Measurements from ENCODE around the gene NRP2. TPM values are rescaled to one million over a fixed set of nuclear protein-coding genes. Genes with fewer than 3 reads are reported as not detected.

The NRP2 gene
- total and polyA plus RNA-seq, 7 experiments from 2014 or later, result 0.35 to 23.7 (median 1.4) TPM

GRCh38 chr2:205680067-205680466 is 2.2 kb upstream of the NRP2 start:
- Mint-ChIP-seq H3K36me3 (peaks cover 0 to 3% (median 0%) of the 10 kb centered on the region in 5 donors), H3K27me3 (peaks cover 40 to 55% (median 44%) of the 10 kb centered on the region in 5 donors), H3K27ac (peak overlapping the region in 1 of 9 donors; percentile 9), H3K4me1 (peaks cover 16 to 43% (median 24%) of the 10 kb centered on the region in 7 donors), H3K4me3 (peak overlapping the region in 6 of 10 donors; percentile 2 to 68 (median 29)), H3K9me3 (peaks cover 0 to 1% (median 0%) of the 10 kb centered on the region in 11 donors)
- ChIA-PET POLR2A (no interaction called here), CTCF (interaction anchor here (0.8 to 2.2 kb wide), 5 partner anchors 77 to 1419 kb away, joined by 3 to 10 read pairs (median 5); no protein-coding TSS in a partner anchor)
- H3K4me3 ChIP-seq (ENCODE audit: low read length), result no peak overlapping the region
- no peaks in the 10 kb centered on the region for H3K9me3 ChIP-seq (ENCODE audit: control insufficient read depth in 2 of 3, low read length in 3 of 3)
- H3K27ac ChIP-seq (ENCODE audit: low read depth, low read length), result no peak overlapping the region
- no peaks in the 10 kb centered on the region for H3K36me3 ChIP-seq (ENCODE audit: control insufficient read depth in 2 of 3, insufficient read depth in 3 of 3, low read length in 3 of 3)
- peaks cover 3 to 8% of the 10 kb centered on the region in 2 donors for H3K27me3 ChIP-seq (ENCODE audit: control insufficient read depth in 2 of 2, insufficient read depth in 2 of 2, low read length in 2 of 2)
- peak in 7 of 9 donors; percentile 16 to 56 (median 39) for DNase-seq
- intact Hi-C loops (cut with micrococcal nuclease), result loop anchor here (1.0 to 5.0 kb wide), 9 partner anchors 68 to 1573 kb away; no protein-coding TSS in a partner anchor
- ATAC-seq, result peak; percentile 40
- H3K4me1 ChIP-seq (ENCODE audit: control insufficient read depth in 2 of 2, insufficient read depth in 2 of 2, low read length in 2 of 2), result peaks cover 0 to 4% of the 10 kb centered on the region in 2 donors

- Histone ChIP-seq H3K27me3 (ENCODE audit: control insufficient read depth in 2 of 2, insufficient read depth in 2 of 2, low read length in 2 of 2) (peaks cover 3 to 10% of the 10 kb centered on the region in 2 donors), H3K36me3 (ENCODE audit: control insufficient read depth in 2 of 3, insufficient read depth in 3 of 3, low read length in 3 of 3) (no peaks in the 10 kb centered on the region), H3K4me3 (ENCODE audit: low read length) (no peak overlapping the region), H3K9me3 (ENCODE audit: control insufficient read depth in 2 of 3, low read length in 3 of 3) (no peaks in the 10 kb centered on the region), H3K4me1 (ENCODE audit: control insufficient read depth in 2 of 2, insufficient read depth in 2 of 2, low read length in 2 of 2) (peaks cover 0 to under 1% of the 10 kb centered on the region in 2 donors), H3K27ac (ENCODE audit: low read depth, low read length) (no peak overlapping the region)
- H3K27ac Mint-ChIP-seq, result no peak overlapping the region
- peaks cover 0 to 3% (median 0%) of the 10 kb centered on the region in 5 donors for H3K36me3 Mint-ChIP-seq
- intact Hi-C loops (cut with micrococcal nuclease), result loop anchor here (1.0 to 5.0 kb wide), 9 partner anchors 69 to 1574 kb away; no protein-coding TSS in a partner anchor
- DNase-seq, result no peak
- POLR2A ChIA-PET, result interaction anchor here (0.6 kb wide), 1 partner anchor 262 kb away, joined by 3 read pairs; no protein-coding TSS in a partner anchor
- H3K9me3 Mint-ChIP-seq, result peaks cover 0 to 1% (median 0%) of the 10 kb centered on the region in 11 donors
- peak overlapping the region in 6 of 10 donors; percentile 7 to 79 (median 26) for H3K4me3 Mint-ChIP-seq
- ATAC-seq, result no peak
- H3K27me3 Mint-ChIP-seq, result peaks cover 45 to 61% (median 50%) of the 10 kb centered on the region in 5 donors
- CTCF ChIA-PET, result interaction anchor here (1.7 kb wide), 1 partner anchor 810 kb away, joined by 7 read pairs; no protein-coding TSS in a partner anchor
- peaks cover 16 to 47% (median 29%) of the 10 kb centered on the region in 7 donors for H3K4me1 Mint-ChIP-seq
Observed at GRCh38 chr2:205680903-205681302, 1.4 kb upstream of the NRP2 start.

GRCh38 chr2:205681401-205682238 is 681 bp upstream of the NRP2 start:
- POLR2A ChIA-PET, result interaction anchor here (0.6 kb wide), 2 partner anchors 263 to 631 kb away, joined by 3 read pairs; no protein-coding TSS in a partner anchor
- CTCF ChIA-PET, result interaction anchor here (1.7 kb wide), 1 partner anchor 810 kb away, joined by 7 read pairs; no protein-coding TSS in a partner anchor
- Mint-ChIP-seq H3K9me3 (peaks cover 0 to 1% (median 0%) of the 10 kb centered on the region in 11 donors), H3K27me3 (peaks cover 51 to 69% (median 55%) of the 10 kb centered on the region in 5 donors), H3K27ac (peak overlapping the region in 1 of 9 donors; percentile 72), H3K4me3 (peak overlapping the region; percentile 71 to 91 (median 78)), H3K4me1 (peaks cover 16 to 53% (median 31%) of the 10 kb centered on the region in 7 donors), H3K36me3 (peaks cover 0 to 3% (median 0%) of the 10 kb centered on the region in 5 donors)
- no peaks in the 10 kb centered on the region for H3K36me3 ChIP-seq (ENCODE audit: control insufficient read depth in 2 of 3, insufficient read depth in 3 of 3, low read length in 3 of 3)
- no peaks in the 10 kb centered on the region for H3K9me3 ChIP-seq (ENCODE audit: control insufficient read depth in 2 of 3, low read length in 3 of 3)
- no peaks in the 10 kb centered on the region for H3K4me1 ChIP-seq (ENCODE audit: control insufficient read depth in 2 of 2, insufficient read depth in 2 of 2, low read length in 2 of 2)
- no peak overlapping the region for H3K27ac ChIP-seq (ENCODE audit: low read depth, low read length)
- DNase-seq (peak in 1 of 9 donors; percentile 32), ATAC-seq (peak; percentile 21)
- intact Hi-C loops (cut with micrococcal nuclease), result loop anchor here (1.0 to 5.0 kb wide), 7 partner anchors 26 to 1574 kb away; no protein-coding TSS in a partner anchor
- peak overlapping the region; percentile 47 for H3K4me3 ChIP-seq (ENCODE audit: low read length)
- peaks cover 3 to 10% of the 10 kb centered on the region in 2 donors for H3K27me3 ChIP-seq (ENCODE audit: control insufficient read depth in 2 of 2, insufficient read depth in 2 of 2, low read length in 2 of 2)

GRCh38 chr2:205682971-205683501 is 735 bp downstream of the NRP2 start:
- H3K9me3 Mint-ChIP-seq, result peaks cover 0 to 1% (median 0%) of the 10 kb centered on the region in 11 donors
- Histone ChIP-seq H3K27me3 (ENCODE audit: control insufficient read depth in 2 of 2, insufficient read depth in 2 of 2, low read length in 2 of 2) (peaks cover 3 to 14% of the 10 kb centered on the region in 2 donors), H3K9me3 (ENCODE audit: control insufficient read depth in 2 of 3, low read length in 3 of 3) (no peaks in the 10 kb centered on the region), H3K4me3 (ENCODE audit: low read length) (no peak overlapping the region), H3K27ac (ENCODE audit: low read depth, low read length) (no peak overlapping the region), H3K4me1 (ENCODE audit: control insufficient read depth in 2 of 2, insufficient read depth in 2 of 2, low read length in 2 of 2) (no peaks in the 10 kb centered on the region), H3K36me3 (ENCODE audit: control insufficient read depth in 2 of 3, insufficient read depth in 3 of 3, low read length in 3 of 3) (no peaks in the 10 kb centered on the region)
- CTCF ChIA-PET, result interaction anchor here (1.1 kb wide), 1 partner anchor 991 kb away, joined by 3 read pairs; no protein-coding TSS in a partner anchor
- H3K4me3 Mint-ChIP-seq, result peak overlapping the region; percentile 69 to 91 (median 78)
- H3K27ac Mint-ChIP-seq, result peak overlapping the region in 1 of 9 donors; percentile 38
- DNase-seq (no peak), ATAC-seq (no peak)
- peaks cover 0 to 5% (median 0%) of the 10 kb centered on the region in 5 donors for H3K36me3 Mint-ChIP-seq
- H3K27me3 Mint-ChIP-seq, result peaks cover 63 to 80% (median 68%) of the 10 kb centered on the region in 5 donors
- peaks cover 16 to 61% (median 34%) of the 10 kb centered on the region in 7 donors for H3K4me1 Mint-ChIP-seq
- intact Hi-C loops (cut with micrococcal nuclease), result loop anchor here in 1 of 2 donors (1.0 to 5.0 kb wide), 6 partner anchors 24 to 1576 kb away; no protein-coding TSS in a partner anchor
- POLR2A ChIA-PET, result no interaction called here

- intact Hi-C loops (cut with micrococcal nuclease), result loop anchor here in 1 of 2 donors (5.0 kb wide), 5 partner anchors 71 to 1576 kb away; no protein-coding TSS in a partner anchor
- no peak for DNase-seq
- no peaks in the 10 kb centered on the region for H3K36me3 ChIP-seq (ENCODE audit: control insufficient read depth in 2 of 3, insufficient read depth in 3 of 3, low read length in 3 of 3)
- peak overlapping the region in 1 of 9 donors; percentile 38 for H3K27ac Mint-ChIP-seq
- H3K9me3 Mint-ChIP-seq, result peaks cover 0 to 1% (median 0%) of the 10 kb centered on the region in 11 donors
- no peak overlapping the region for H3K27ac ChIP-seq (ENCODE audit: low read depth, low read length)
- H3K27me3 Mint-ChIP-seq, result peaks cover 68 to 81% (median 71%) of the 10 kb centered on the region in 5 donors
- no peak for ATAC-seq
- H3K36me3 Mint-ChIP-seq, result peaks cover 0 to 5% (median 0%) of the 10 kb centered on the region in 5 donors
- H3K4me1 Mint-ChIP-seq, result peaks cover 16 to 58% (median 34%) of the 10 kb centered on the region in 7 donors
- no peaks in the 10 kb centered on the region for H3K9me3 ChIP-seq (ENCODE audit: control insufficient read depth in 2 of 3, low read length in 3 of 3)
- ChIA-PET CTCF (interaction anchor here (0.7 to 1.1 kb wide), 2 partner anchors 65 to 991 kb away, joined by 3 read pairs; no protein-coding TSS in a partner anchor), POLR2A (interaction anchor here (0.6 kb wide), 1 partner anchor 1297 kb away, joined by 3 read pairs; no protein-coding TSS in a partner anchor)
- H3K27me3 ChIP-seq (ENCODE audit: control insufficient read depth in 2 of 2, insufficient read depth in 2 of 2, low read length in 2 of 2), result peaks cover 3 to 14% of the 10 kb centered on the region in 2 donors
- H3K4me3 Mint-ChIP-seq, result peak overlapping the region in 9 of 10 donors; percentile 69 to 91 (median 77)
- H3K4me1 ChIP-seq (ENCODE audit: control insufficient read depth in 2 of 2, insufficient read depth in 2 of 2, low read length in 2 of 2), result no peaks in the 10 kb centered on the region
- H3K4me3 ChIP-seq (ENCODE audit: low read length), result no peak overlapping the region
Observed at GRCh38 chr2:205683502-205684367, 1.4 kb downstream of the NRP2 start.
